Heart right ventricle (tissue), 16 donors: ENCODE results near the gene RIN2. TPM values are rescaled to one million over a fixed set of nuclear protein-coding genes. Genes with fewer than 3 reads are reported as not detected.
A peak's percentile ranks its signal among the peaks of the same experiment; 100 is the strongest.

Experiments
- ATAC-seq, 8 donors: fragments of 200-7000 bp; cut with Tn5 transposase; one replicate each; pipeline ENCODE4 v1.9.1; 2020; ENCODE audit warnings: mild to moderate bottlenecking in 8 of 8, moderate library complexity in 8 of 8, moderate number of reproducible peaks in 1 of 8
- DNase-seq, 2 donors: peaks; one replicate each; pipeline ENCODE4 v3.0.0-alpha.2; 2020
- H3K27ac ChIP-seq, 10 donors: fragments of 200-600 bp; sonication (generic) in 2 of 10; one replicate each; pipeline versions ENCODE4 v1.5.0 to v1.8.0; 2020 to 2022; ENCODE audit warnings: mild to moderate bottlenecking in 3 of 10
- H3K27me3 ChIP-seq, 7 donors: fragments of 200-600 bp; one replicate each; pipeline ENCODE4 v1.8.0; 2021 to 2022; ENCODE audit warnings: mild to moderate bottlenecking in 2 of 7
- H3K36me3 ChIP-seq, 9 donors: fragments of 200-600 bp; sonication (generic) in 1 of 9; one replicate each; pipeline versions ENCODE4 v1.5.0 to v1.8.0; 2020 to 2022; ENCODE audit warnings: mild to moderate bottlenecking in 2 of 9
- H3K4me1 ChIP-seq, 9 donors: fragments of 200-600 bp; sonication (generic) in 1 of 9; one replicate each; pipeline versions ENCODE4 v1.5.0 to v1.8.0; 2020 to 2022; ENCODE audit warnings: mild to moderate bottlenecking in 4 of 9
- H3K4me3 ChIP-seq, 10 donors: fragments of 200-600 bp; sonication (generic) in 2 of 10; one replicate each; pipeline versions ENCODE4 v1.5.0 to v1.8.0; 2020 to 2022; ENCODE audit warnings: mild to moderate bottlenecking in 7 of 10, moderate library complexity in 2 of 10
- H3K9me3 ChIP-seq, 11 donors: fragments of 200-600 bp in 10 of 11; sonication (generic) in 2 of 11; one replicate each; pipeline versions ENCODE4 v1.5.0 to v1.8.0; 2013 to 2022; ENCODE audit warnings: mild to moderate bottlenecking in 2 of 11, control low read depth in 1 of 11, moderate library complexity in 1 of 11
- WGBS, 2 donors: extraction: QIAGEN DNeasy Blood & Tissue Kit; methylation state at CpG; one replicate each; pipeline ENCODE4 v1.1.7; 2013; ENCODE audit warnings: inconsistent platforms in 1 of 2; 5-methylcytosine and 5-hydroxymethylcytosine counted together
- intact Hi-C, 10 donors: fragments of 100-400 bp; cut with DNase I; formaldehyde crosslinking; loops; one replicate each; pipeline versions ENCODE4 v1.11.1 to v1.14.2; 2022
- polyA plus RNA-seq, 2 donors: library from polyadenylated mRNA; stranded (reverse); fragments of 200-250 nt; gene quantifications; one replicate each; pipeline ENCODE4 v1.2.3, GENCODE V29; 2013
- total RNA-seq, 10 donors: library from RNA; stranded (reverse); fragmentation: NEBNext Ultra II Directional in 3 of 10; extraction: Animal tissue kit (Norgen Biotek cat#: 25700) in 3 of 10; gene quantifications; one replicate each; pipeline versions ENCODE4 v1.2.1 to v1.2.4, GENCODE V29; 2021 to 2023
- TF ChIP-seq, protein P1 (sequence below), 9 donors: fragments of 200-600 bp; sonication (generic) in 2 of 9; IDR thresholded peaks; one replicate each; pipeline versions ENCODE4 v1.5.0 to v1.8.0; 2021 to 2022; ENCODE audit warnings: antibody characterized with exemption in 9 of 9, mild to moderate bottlenecking in 5 of 9, moderate library complexity in 1 of 9
- donor health status: Arrhythmogenic right ventricular cardiomyopathy.
- donor health status: ischemic (EF 13 %, LVEDD 7.1; RV severe dilation, severe dysfunction).
- donor health status: healthy with polysubstance abuse.
- donor health status: DM: no; HTN: yes; CAD: no.
- donor health status: DM: no; HTN: no; CAD: no.
- donor health status: ischemic (EF 25% LVEDD 6.9; RV normal size, moderate dysfunction).
- donor health status: ischemic (EF 25% LVEDD 5.7; RV mildly dilated, moderate dysfunction).
- donor health status: healthy.
- donor health status: DM: yes; HTN: yes; CAD: no.
- donor health status: Ischemic cardiomyopathy.
- donor health status: ischemic (EF 35%, LVEDD 5.7; RV mildly dilated, moderate dysfunction).
- donor health status: nonischemic (EF 11% LVEDD 7.7; RV severe dilation, severe dysfunction).
- donor health status: DM: yes; HTN: yes; CAD: no.
- donor health status: PGD.
- donor health status: ischemic (EF 29% LVEDD 5.4; RV normal size, mild dysfunction).
- donor health status: nonischemic (EF 23%, LVEDD 6.1; RV moderate dilation, normal function).

The RIN2 gene
- total and polyA plus RNA-seq, 12 donors, result 9.0 to 66.2 (median 60.5) TPM

DNA sequence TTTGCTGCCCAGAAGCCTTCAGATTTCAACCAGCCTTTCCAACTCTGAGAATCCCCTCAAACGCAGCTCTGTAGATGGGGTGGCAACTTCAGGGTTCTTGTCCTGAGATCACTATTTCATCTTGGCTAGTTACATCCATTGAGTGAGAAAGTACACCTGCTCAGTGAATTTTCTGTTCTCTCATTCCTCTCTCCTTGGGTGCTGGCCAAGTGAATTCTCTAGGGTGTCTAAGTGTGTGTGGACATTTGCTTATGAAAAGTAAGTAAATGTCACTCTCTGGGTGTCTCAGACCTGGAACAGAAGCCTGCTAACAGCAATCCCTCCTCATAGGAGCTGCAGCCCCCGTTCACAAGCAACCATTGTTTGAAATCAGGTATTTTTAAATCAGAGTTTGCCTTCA is 3.8 kb downstream of the RIN2 start:
- Histone ChIP-seq H3K27me3 (peaks cover 0 to 8% (median 0%) of the 10 kb centered on the region in 7 donors), H3K27ac (peak overlapping the region in 6 of 10 donors; percentile 10 to 100 (median 54)), H3K36me3 (peaks cover 0 to 9% (median 0%) of the 10 kb centered on the region in 9 donors), H3K4me3 (no peak overlapping the region), H3K4me1 (peaks cover 12 to 73% (median 40%) of the 10 kb centered on the region in 9 donors), H3K9me3 (no peaks in the 10 kb centered on the region)
- WGBS, 2 donors, result 31 to 48% methylated on average over 2 of the region's 2 CpGs
- ATAC-seq (no peak), DNase-seq (no peak)
- intact Hi-C loops, result loop anchor here in 1 of 10 donors (2.0 kb wide), 1 partner anchor 23 kb away; no protein-coding TSS in a partner anchor
- TF ChIP-seq, protein P1, sequence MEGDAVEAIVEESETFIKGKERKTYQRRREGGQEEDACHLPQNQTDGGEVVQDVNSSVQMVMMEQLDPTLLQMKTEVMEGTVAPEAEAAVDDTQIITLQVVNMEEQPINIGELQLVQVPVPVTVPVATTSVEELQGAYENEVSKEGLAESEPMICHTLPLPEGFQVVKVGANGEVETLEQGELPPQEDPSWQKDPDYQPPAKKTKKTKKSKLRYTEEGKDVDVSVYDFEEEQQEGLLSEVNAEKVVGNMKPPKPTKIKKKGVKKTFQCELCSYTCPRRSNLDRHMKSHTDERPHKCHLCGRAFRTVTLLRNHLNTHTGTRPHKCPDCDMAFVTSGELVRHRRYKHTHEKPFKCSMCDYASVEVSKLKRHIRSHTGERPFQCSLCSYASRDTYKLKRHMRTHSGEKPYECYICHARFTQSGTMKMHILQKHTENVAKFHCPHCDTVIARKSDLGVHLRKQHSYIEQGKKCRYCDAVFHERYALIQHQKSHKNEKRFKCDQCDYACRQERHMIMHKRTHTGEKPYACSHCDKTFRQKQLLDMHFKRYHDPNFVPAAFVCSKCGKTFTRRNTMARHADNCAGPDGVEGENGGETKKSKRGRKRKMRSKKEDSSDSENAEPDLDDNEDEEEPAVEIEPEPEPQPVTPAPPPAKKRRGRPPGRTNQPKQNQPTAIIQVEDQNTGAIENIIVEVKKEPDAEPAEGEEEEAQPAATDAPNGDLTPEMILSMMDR (IDR thresholded peaks at IDR 0.05), result no peak

DNA sequence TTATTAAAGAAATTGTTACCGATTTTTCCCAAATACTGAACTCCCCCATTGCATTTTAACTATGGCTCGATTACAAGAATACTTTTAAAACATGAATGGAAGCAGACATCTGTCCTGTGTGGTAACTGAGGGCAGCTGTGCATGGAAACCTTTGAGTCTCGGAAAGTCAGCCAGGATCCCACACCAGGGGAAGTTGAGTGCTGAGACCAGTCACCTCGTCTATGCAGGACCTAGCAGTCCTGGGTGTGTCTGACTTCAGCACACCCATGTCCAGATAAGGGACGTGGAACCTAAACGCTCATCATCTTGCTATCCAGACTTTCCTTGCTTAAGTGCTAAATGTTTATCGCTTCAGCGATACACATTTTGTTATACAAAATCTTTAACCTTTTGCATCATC is 6.1 kb downstream of the RIN2 start:
- Histone ChIP-seq H3K9me3 (no peaks in the 10 kb centered on the region), H3K36me3 (peaks cover 0 to 9% (median 0%) of the 10 kb centered on the region in 9 donors), H3K27ac (no peak overlapping the region), H3K27me3 (no peaks in the 10 kb centered on the region), H3K4me1 (peaks cover 11 to 72% (median 34%) of the 10 kb centered on the region in 9 donors), H3K4me3 (no peak overlapping the region)
- 63 to 69% methylated on average over 8 of the region's 8 CpGs for WGBS, 2 donors
- ATAC-seq (no peak), DNase-seq (no peak)
- intact Hi-C loops, result no loop called here
- TF ChIP-seq, protein P1 (IDR thresholded peaks at IDR 0.05), result no peak

DNA sequence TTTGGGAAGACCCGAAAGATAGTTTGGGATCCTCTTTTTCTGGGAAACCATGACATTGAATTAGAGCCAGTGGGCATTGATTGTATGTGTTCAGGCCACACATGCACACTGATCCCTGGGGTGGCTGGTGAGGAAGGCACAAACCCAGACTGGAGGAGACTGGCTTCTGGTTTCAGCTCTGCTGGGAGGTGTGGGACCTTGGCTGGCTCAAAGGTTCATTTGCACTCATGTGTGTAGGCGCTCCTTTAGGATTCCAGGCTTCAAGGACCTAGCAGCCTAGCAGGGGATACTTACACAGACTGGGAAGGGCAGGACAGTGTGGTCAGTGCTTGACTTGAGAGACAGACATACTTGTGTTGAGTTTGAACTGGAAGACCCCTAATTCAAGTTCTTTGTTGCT is 7.2 kb downstream of the RIN2 start:
- TF ChIP-seq, protein P1 (IDR thresholded peaks at IDR 0.05), result no peak

GRCh38 chr20:19765913-19766312 is 7.9 kb downstream of the RIN2 start:
- 94% methylated on average over 4 of the region's 4 CpGs for whole genome bisulfite sequencing, 2 donors
- no peaks in the 10 kb centered on the region for H3K27me3 ChIP-seq
- ATAC-seq (no peak), DNase-seq (no peak)
- intact Hi-C loops, result no loop called here
- H3K36me3 ChIP-seq, result peaks cover 0 to 9% (median 0%) of the 10 kb centered on the region in 9 donors
- peaks cover 5 to 72% (median 25%) of the 10 kb centered on the region in 9 donors for H3K4me1 ChIP-seq
- H3K4me3 ChIP-seq, result no peak overlapping the region
- TF ChIP-seq, protein P1 (IDR thresholded peaks at IDR 0.05), result no peak
- H3K9me3 ChIP-seq, result no peaks in the 10 kb centered on the region
- no peak overlapping the region for H3K27ac ChIP-seq

More for the DNA sequence above, 7.2 kb downstream of the RIN2 start:
- DNase-seq (no peak), ATAC-seq (no peak)
- Histone ChIP-seq H3K9me3 (no peaks in the 10 kb centered on the region), H3K4me3 (no peak overlapping the region), H3K27me3 (no peaks in the 10 kb centered on the region), H3K27ac (no peak overlapping the region), H3K4me1 (peaks cover 7 to 72% (median 26%) of the 10 kb centered on the region in 9 donors), H3K36me3 (peaks cover 0 to 9% (median 0%) of the 10 kb centered on the region in 9 donors)
- intact Hi-C loops, result no loop called here
- WGBS, 2 donors, result 96% methylated on average over 2 of the region's 2 CpGs
